ENCODE measurements around the gene TP53BP1. TPM values are rescaled to one million over a fixed set of nuclear protein-coding genes. Genes with fewer than 3 reads are reported as not detected.
A peak's percentile ranks its signal among the peaks of the same experiment; 100 is the strongest.

The TP53BP1 gene
- total and polyA plus RNA-seq, 2 experiments from 2014 or later = 20.1 to 46.4 TPM

DNA sequence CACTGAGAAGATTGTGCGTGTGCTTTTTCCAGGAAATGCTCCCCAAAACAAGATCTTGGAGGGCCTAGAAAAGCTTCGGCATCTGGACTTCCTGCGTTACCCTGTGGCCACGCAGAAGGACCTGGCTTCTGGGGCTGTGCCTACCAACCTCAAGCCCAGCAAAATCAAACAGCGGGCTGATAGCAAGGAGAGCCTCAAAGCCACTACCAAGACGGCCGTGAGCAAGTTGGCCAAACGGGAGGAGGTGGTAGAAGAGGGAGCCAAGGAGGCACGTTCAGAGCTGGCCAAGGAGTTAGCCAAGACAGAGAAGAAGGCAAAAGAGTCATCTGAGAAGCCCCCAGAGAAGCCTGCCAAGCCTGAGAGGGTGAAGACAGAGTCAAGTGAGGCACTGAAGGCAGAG is 29.3 kb upstream of the TP53BP1 start:
- in situ Hi-C loops (cut with MboI) = no loop called here
- WGBS, 2 experiments (ENCODE audit: low coverage in 1 of 2, low lambda C conversion rate in 2 of 2, missing lambda C conversion rate in 2 of 2) = 68 to 73% methylated on average over 9 of the region's 9 CpGs
- DNase-seq = no peak
- TF ChIP-seq EZH2phosphoT487 (IDR thresholded peaks at IDR 0.05; ENCODE audit: insufficient read depth, low read depth) = no peak
- TF ChIP-seq EZH2 (IDR thresholded peaks at IDR 0.05; ENCODE audit: insufficient read depth, poor library complexity, severe bottlenecking) = no peak
- Histone ChIP-seq H3K9me2 (ENCODE audit: insufficient read depth) (no peaks in the 10 kb centered on the region), H3F3A (ENCODE audit: insufficient read depth) (no peaks in the 10 kb centered on the region), H3K36me3 (ENCODE audit: low read depth) (peaks cover 30% of the 10 kb centered on the region), H3K9me3 (ENCODE audit: low read depth) (no peaks in the 10 kb centered on the region), H3K27me3 (replicated peaks; ENCODE audit: insufficient read depth) (no peaks in the 10 kb centered on the region), H3K9ac (no peak overlapping the region), H3K4me3 (no peak overlapping the region), H2AFZ (no peak overlapping the region), H4K20me1 (ENCODE audit: insufficient read depth) (peaks cover 4% of the 10 kb centered on the region; the same call in 1 of the 2 replicates), H3K79me2 (ENCODE audit: insufficient read depth) (peaks cover 53% of the 10 kb centered on the region), H3K27ac (no peak overlapping the region), H3K4me1 (ENCODE audit: insufficient read depth) (peaks cover 6% of the 10 kb centered on the region; the same call in 1 of the 2 replicates), H3K4me2 (ENCODE audit: unreplicated experiment) (no peak overlapping the region)

DNA sequence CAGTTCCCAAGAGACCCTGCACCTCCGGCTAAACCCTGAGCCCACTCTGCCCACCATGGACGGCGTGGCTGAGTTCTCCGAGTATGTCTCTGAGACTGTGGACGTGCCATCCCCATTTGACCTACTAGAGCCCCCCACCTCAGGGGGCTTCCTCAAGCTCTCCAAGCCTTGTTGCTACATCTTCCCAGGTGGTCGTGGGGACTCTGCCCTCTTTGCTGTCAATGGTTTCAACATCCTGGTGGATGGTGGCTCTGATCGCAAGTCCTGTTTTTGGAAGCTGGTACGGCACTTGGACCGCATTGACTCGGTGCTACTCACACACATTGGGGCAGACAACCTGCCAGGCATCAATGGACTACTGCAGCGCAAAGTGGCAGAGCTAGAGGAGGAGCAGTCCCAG is 28.5 kb upstream of the TP53BP1 start:
- Histone ChIP-seq H3K27me3 (replicated peaks; ENCODE audit: insufficient read depth) (no peaks in the 10 kb centered on the region), H3K9ac (no peak overlapping the region), H3F3A (ENCODE audit: insufficient read depth) (peaks cover 7% of the 10 kb centered on the region), H3K4me2 (ENCODE audit: unreplicated experiment) (no peak overlapping the region), H3K9me3 (ENCODE audit: low read depth) (no peaks in the 10 kb centered on the region), H3K9me2 (ENCODE audit: insufficient read depth) (no peaks in the 10 kb centered on the region), H3K27ac (no peak overlapping the region), H4K20me1 (ENCODE audit: insufficient read depth) (peaks cover 4% of the 10 kb centered on the region; the same call in 1 of the 2 replicates), H2AFZ (no peak overlapping the region), H3K36me3 (ENCODE audit: low read depth) (peaks cover 30% of the 10 kb centered on the region), H3K79me2 (ENCODE audit: insufficient read depth) (peaks cover 53% of the 10 kb centered on the region), H3K4me3 (no peak overlapping the region), H3K4me1 (ENCODE audit: insufficient read depth) (peaks cover 14% of the 10 kb centered on the region)
- 82 to 85% methylated on average over 11 of the region's 11 CpGs for WGBS, 2 experiments (ENCODE audit: low coverage in 1 of 2, low lambda C conversion rate in 2 of 2, missing lambda C conversion rate in 2 of 2)
- in situ Hi-C loops (cut with MboI) = no loop called here
- TF ChIP-seq EZH2phosphoT487 (IDR thresholded peaks at IDR 0.05; ENCODE audit: insufficient read depth, low read depth) = no peak
- no peak for TF ChIP-seq EZH2 (IDR thresholded peaks at IDR 0.05; ENCODE audit: insufficient read depth, poor library complexity, severe bottlenecking)
- no peak for DNase-seq

DNA sequence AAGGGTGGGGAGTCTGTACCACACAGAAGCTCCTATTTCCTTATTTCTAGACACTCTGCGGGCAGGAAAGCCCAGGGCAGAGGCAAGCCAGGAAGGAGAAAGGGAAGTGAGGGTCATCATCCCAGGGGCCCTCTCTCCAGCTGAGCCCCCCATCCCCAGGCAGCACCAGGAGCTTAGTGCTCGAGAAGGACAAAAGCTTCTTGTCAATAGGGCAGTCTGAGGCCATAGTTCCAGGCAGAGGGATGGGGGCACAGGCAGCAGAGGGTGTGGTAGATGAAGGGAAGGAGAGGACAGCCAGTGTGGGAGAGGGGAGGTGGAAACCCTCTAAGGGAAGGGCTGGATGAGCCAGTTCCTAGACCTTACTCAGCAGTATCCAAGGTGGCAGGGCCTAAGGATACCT is 27.2 kb upstream of the TP53BP1 start:
- Histone ChIP-seq H3K9me2 (ENCODE audit: insufficient read depth) (no peaks in the 10 kb centered on the region), H3F3A (ENCODE audit: insufficient read depth) (peaks cover 20% of the 10 kb centered on the region), H3K27me3 (replicated peaks; ENCODE audit: insufficient read depth) (no peaks in the 10 kb centered on the region), H3K27ac (no peak overlapping the region), H3K79me2 (ENCODE audit: insufficient read depth) (peaks cover 43% of the 10 kb centered on the region), H3K9me3 (ENCODE audit: low read depth) (no peaks in the 10 kb centered on the region), H3K4me3 (no peak overlapping the region), H3K4me1 (ENCODE audit: insufficient read depth) (peaks cover 26% of the 10 kb centered on the region), H2AFZ (no peak overlapping the region), H3K36me3 (ENCODE audit: low read depth) (peaks cover 25% of the 10 kb centered on the region), H3K4me2 (ENCODE audit: unreplicated experiment) (no peak overlapping the region), H3K9ac (no peak overlapping the region), H4K20me1 (ENCODE audit: insufficient read depth) (peaks cover 4% of the 10 kb centered on the region; the same call in 1 of the 2 replicates)
- in situ Hi-C loops (cut with MboI) = no loop called here
- no peak for TF ChIP-seq EZH2phosphoT487 (IDR thresholded peaks at IDR 0.05; ENCODE audit: insufficient read depth, low read depth)
- no peak for TF ChIP-seq EZH2 (IDR thresholded peaks at IDR 0.05; ENCODE audit: insufficient read depth, poor library complexity, severe bottlenecking)
- WGBS, 2 experiments (ENCODE audit: low coverage in 1 of 2, low lambda C conversion rate in 2 of 2, missing lambda C conversion rate in 2 of 2) = 47 to 65% methylated on average over 2 of the region's 2 CpGs
- no peak for DNase-seq

DNA sequence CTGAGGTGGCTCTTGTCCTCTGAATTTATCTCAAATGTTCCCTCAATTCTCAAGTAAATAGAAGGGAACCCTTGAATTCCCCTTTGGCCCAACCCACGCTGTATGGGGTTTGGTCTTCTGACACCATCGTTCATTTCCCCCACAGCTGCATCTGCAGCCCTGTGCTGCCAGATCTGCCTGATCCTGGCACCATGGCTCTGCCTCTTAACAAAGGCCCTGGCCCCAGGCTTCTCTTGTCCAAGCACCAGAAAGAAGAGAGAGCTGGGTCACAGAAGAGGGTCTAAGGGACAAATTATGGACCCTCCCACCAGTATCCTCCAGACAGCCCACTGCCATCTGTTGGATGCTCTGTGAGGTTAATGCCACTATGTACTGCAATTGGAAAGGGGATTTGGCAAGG is 26.2 kb upstream of the TP53BP1 start:
- DNase-seq = no peak
- Histone ChIP-seq H3K4me1 (ENCODE audit: insufficient read depth) (peaks cover 33% of the 10 kb centered on the region), H2AFZ (no peak overlapping the region), H3F3A (ENCODE audit: insufficient read depth) (peaks cover 29% of the 10 kb centered on the region), H3K79me2 (ENCODE audit: insufficient read depth) (peaks cover 38% of the 10 kb centered on the region), H3K36me3 (ENCODE audit: low read depth) (peaks cover 23% of the 10 kb centered on the region), H3K4me2 (ENCODE audit: unreplicated experiment) (peak overlapping the region; percentile 99), H3K9ac (no peak overlapping the region), H3K4me3 (peak overlapping the region; percentile 100), H3K27ac (no peak overlapping the region), H3K9me2 (ENCODE audit: insufficient read depth) (no peaks in the 10 kb centered on the region), H4K20me1 (ENCODE audit: insufficient read depth) (peaks cover 4% of the 10 kb centered on the region; the same call in 1 of the 2 replicates), H3K9me3 (ENCODE audit: low read depth) (no peaks in the 10 kb centered on the region), H3K27me3 (replicated peaks; ENCODE audit: insufficient read depth) (no peaks in the 10 kb centered on the region)
- TF ChIP-seq EZH2phosphoT487 (IDR thresholded peaks at IDR 0.05; ENCODE audit: insufficient read depth, low read depth) = no peak
- no peak for TF ChIP-seq EZH2 (IDR thresholded peaks at IDR 0.05; ENCODE audit: insufficient read depth, poor library complexity, severe bottlenecking)
- 46 to 49% methylated on average over 2 of the region's 2 CpGs for WGBS, 2 experiments (ENCODE audit: low coverage in 1 of 2, low lambda C conversion rate in 2 of 2, missing lambda C conversion rate in 2 of 2)
- in situ Hi-C loops (cut with MboI) = no loop called here

Measured in GM23248 (cell line).